ENCODE results near the gene UCN3. TPM values are rescaled to one million over a fixed set of nuclear protein-coding genes. Genes with fewer than 3 reads are reported as not detected.

The UCN3 gene
- total RNA-seq, 1 donor: not detected

DNA sequence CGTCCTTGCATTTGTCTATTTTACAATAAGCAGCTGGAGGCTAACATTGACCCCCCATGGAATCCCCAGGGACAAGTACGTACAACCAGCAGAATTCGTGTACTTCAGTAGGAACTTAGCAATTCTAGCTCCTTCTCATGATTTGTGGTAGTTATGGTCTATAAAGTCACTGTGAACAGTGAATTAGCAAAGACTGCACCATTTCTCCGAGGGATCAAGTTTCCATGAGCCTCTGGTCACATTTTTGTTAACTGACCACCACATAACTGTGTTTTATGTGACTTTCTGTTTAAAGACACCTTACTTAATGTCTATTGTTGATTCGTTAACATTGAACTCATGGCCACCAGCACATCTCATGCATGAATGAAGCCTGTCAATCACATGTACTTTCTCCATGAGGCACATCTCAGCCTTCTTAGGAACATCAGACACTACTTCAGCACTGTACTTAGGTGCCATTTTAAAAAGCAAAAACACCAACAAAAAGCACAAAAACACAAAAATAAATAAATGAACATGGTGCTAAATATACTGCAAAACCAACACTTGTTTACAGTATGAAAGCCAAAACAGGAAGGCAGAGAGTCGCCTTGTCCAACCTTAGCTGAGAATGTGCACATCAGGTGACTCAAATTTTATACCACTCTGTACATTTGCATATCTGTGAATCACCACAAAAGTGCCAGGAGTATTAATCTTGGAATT is 9.0 kb upstream of the UCN3 start:
- Histone ChIP-seq H4K20me1 (ENCODE audit: insufficient read depth, low read length) (no peaks in the 10 kb centered on the region), H3K27ac (ENCODE audit: low read depth, low read length) (no peak overlapping the region), H2AFZ (ENCODE audit: low read length) (no peak overlapping the region), H3K4me2 (ENCODE audit: insufficient read depth, low read length) (no peak overlapping the region), H3K36me3 (ENCODE audit: insufficient read depth, low read length) (no peaks in the 10 kb centered on the region), H3K4me1 (ENCODE audit: insufficient read depth, low read length) (no peaks in the 10 kb centered on the region), H3K4me3 (ENCODE audit: insufficient read depth, low read length) (no peak overlapping the region), H3K27me3 (ENCODE audit: insufficient read depth, low read length) (peaks cover 31% of the 10 kb centered on the region), H3K79me2 (ENCODE audit: insufficient read depth, low read length) (no peaks in the 10 kb centered on the region), H3K9me3 (ENCODE audit: low read depth, low read length) (no peaks in the 10 kb centered on the region)
- DNase-seq (ENCODE audit: insufficient read length, low spot score, missing footprints): no peak
- TF ChIP-seq, protein P1, sequence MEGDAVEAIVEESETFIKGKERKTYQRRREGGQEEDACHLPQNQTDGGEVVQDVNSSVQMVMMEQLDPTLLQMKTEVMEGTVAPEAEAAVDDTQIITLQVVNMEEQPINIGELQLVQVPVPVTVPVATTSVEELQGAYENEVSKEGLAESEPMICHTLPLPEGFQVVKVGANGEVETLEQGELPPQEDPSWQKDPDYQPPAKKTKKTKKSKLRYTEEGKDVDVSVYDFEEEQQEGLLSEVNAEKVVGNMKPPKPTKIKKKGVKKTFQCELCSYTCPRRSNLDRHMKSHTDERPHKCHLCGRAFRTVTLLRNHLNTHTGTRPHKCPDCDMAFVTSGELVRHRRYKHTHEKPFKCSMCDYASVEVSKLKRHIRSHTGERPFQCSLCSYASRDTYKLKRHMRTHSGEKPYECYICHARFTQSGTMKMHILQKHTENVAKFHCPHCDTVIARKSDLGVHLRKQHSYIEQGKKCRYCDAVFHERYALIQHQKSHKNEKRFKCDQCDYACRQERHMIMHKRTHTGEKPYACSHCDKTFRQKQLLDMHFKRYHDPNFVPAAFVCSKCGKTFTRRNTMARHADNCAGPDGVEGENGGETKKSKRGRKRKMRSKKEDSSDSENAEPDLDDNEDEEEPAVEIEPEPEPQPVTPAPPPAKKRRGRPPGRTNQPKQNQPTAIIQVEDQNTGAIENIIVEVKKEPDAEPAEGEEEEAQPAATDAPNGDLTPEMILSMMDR (IDR thresholded peaks at IDR 0.05; ENCODE audit: extremely low read depth, low read depth, low read length): no peak

DNA sequence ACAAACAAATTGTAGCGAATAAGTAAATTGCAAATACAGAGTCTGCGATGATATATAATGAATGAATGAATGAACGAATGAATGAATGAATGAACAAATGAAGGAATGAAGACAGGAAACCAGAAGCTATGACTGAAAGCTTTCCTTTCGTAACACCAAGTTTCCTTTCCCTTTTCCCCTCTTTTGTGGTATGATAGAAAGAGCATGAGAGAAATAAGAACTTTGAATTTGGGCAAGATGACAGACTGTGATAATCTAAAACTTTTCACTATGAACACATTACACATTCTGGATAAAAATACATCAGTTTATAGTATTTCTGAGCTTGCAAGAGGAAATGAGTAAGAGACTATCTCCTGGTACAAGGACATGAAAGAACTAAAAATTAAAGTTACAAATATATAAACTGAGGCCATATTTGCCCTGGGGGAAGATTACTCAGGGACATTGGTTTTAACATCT is 8.4 kb upstream of the UCN3 start:
- peaks cover 37% of the 10 kb centered on the region for H3K27me3 ChIP-seq (ENCODE audit: insufficient read depth, low read length)
- DNase-seq (ENCODE audit: insufficient read length, low spot score, missing footprints): no peak
- TF ChIP-seq, protein P1 (IDR thresholded peaks at IDR 0.05; ENCODE audit: extremely low read depth, low read depth, low read length): no peak
- H3K79me2 ChIP-seq (ENCODE audit: insufficient read depth, low read length): no peaks in the 10 kb centered on the region
- no peak overlapping the region for H2AFZ ChIP-seq (ENCODE audit: low read length)
- H3K27ac ChIP-seq (ENCODE audit: low read depth, low read length): no peak overlapping the region
- H3K9me3 ChIP-seq (ENCODE audit: low read depth, low read length): no peaks in the 10 kb centered on the region
- no peaks in the 10 kb centered on the region for H3K4me1 ChIP-seq (ENCODE audit: insufficient read depth, low read length)
- no peak overlapping the region for H3K4me2 ChIP-seq (ENCODE audit: insufficient read depth, low read length)
- H3K4me3 ChIP-seq (ENCODE audit: insufficient read depth, low read length): no peak overlapping the region
- no peaks in the 10 kb centered on the region for H3K36me3 ChIP-seq (ENCODE audit: insufficient read depth, low read length)
- no peaks in the 10 kb centered on the region for H4K20me1 ChIP-seq (ENCODE audit: insufficient read depth, low read length)

DNA sequence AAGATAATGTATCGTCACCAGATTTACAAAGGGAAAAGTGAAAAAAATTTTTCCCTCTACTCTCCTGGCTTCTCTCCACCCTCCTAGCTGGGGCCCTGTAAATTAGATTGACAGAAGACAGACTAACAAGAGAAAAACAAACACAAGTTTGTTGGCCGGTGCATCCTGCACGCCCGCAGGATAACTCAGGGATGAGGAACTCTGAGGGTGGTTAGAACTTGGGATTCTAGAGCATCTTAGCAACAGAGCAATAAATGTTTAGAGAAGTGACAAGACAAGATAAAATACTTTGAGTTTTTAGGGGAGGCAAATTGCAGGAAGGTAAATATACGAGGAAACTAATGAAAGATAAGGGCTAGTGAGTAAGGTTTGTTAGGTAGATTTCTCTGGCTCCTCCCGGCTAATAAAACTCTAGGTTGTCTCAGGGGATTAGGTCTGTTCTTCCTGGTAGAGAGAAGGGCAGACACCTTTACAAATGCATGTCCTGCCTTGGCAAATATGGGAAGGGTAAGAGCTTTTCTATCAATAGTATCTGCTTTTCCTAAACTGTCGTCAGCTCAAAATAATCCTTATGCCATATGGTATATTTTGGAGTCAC is 4.3 kb upstream of the UCN3 start:
- TF ChIP-seq, protein P1 (IDR thresholded peaks at IDR 0.05; ENCODE audit: extremely low read depth, low read depth, low read length): no peak
- H3K36me3 ChIP-seq (ENCODE audit: insufficient read depth, low read length): no peaks in the 10 kb centered on the region
- no peak for DNase-seq (ENCODE audit: insufficient read length, low spot score, missing footprints)
- H3K27ac ChIP-seq (ENCODE audit: low read depth, low read length): no peak overlapping the region
- H3K79me2 ChIP-seq (ENCODE audit: insufficient read depth, low read length): no peaks in the 10 kb centered on the region
- no peak overlapping the region for H3K4me3 ChIP-seq (ENCODE audit: insufficient read depth, low read length)
- H4K20me1 ChIP-seq (ENCODE audit: insufficient read depth, low read length): no peaks in the 10 kb centered on the region
- no peak overlapping the region for H2AFZ ChIP-seq (ENCODE audit: low read length)
- H3K4me2 ChIP-seq (ENCODE audit: insufficient read depth, low read length): no peak overlapping the region
- no peaks in the 10 kb centered on the region for H3K9me3 ChIP-seq (ENCODE audit: low read depth, low read length)
- no peaks in the 10 kb centered on the region for H3K4me1 ChIP-seq (ENCODE audit: insufficient read depth, low read length)
- peaks cover 49% of the 10 kb centered on the region for H3K27me3 ChIP-seq (ENCODE audit: insufficient read depth, low read length)

DNA sequence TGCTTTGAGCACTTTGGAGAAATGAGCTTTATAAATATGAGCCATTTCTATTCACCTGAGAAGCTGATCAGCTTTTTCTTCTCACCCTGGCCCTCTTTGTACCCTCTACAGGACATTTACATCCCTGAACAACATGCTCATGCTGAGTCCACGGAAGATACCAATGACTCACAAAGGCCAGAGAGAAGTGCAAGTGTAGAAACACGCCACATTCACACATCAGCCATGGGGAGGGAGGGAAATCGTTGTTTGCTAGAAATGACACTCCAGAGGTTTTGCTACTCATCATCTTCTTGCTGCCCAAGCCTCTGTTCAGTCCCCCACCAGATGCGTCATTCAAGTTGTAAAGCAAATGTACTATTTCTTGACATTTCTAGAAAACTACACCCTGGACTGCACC is 2.8 kb upstream of the UCN3 start:
- H3K27me3 ChIP-seq (ENCODE audit: insufficient read depth, low read length): peaks cover 59% of the 10 kb centered on the region
- H4K20me1 ChIP-seq (ENCODE audit: insufficient read depth, low read length): no peaks in the 10 kb centered on the region
- H3K27ac ChIP-seq (ENCODE audit: low read depth, low read length): no peak overlapping the region
- no peak overlapping the region for H3K4me3 ChIP-seq (ENCODE audit: insufficient read depth, low read length)
- no peak for DNase-seq (ENCODE audit: insufficient read length, low spot score, missing footprints)
- H3K4me2 ChIP-seq (ENCODE audit: insufficient read depth, low read length): no peak overlapping the region
- H3K4me1 ChIP-seq (ENCODE audit: insufficient read depth, low read length): no peaks in the 10 kb centered on the region
- TF ChIP-seq, protein P1 (IDR thresholded peaks at IDR 0.05; ENCODE audit: extremely low read depth, low read depth, low read length): no peak
- H3K9me3 ChIP-seq (ENCODE audit: low read depth, low read length): no peaks in the 10 kb centered on the region
- no peaks in the 10 kb centered on the region for H3K79me2 ChIP-seq (ENCODE audit: insufficient read depth, low read length)
- no peaks in the 10 kb centered on the region for H3K36me3 ChIP-seq (ENCODE audit: insufficient read depth, low read length)
- no peak overlapping the region for H2AFZ ChIP-seq (ENCODE audit: low read length)
